Stomach (tissue), 9 donors: ENCODE measurements around the gene CFAP221. TPM values are rescaled to one million over a fixed set of nuclear protein-coding genes. Genes with fewer than 3 reads are reported as not detected.

Source experiments
- DNase-seq, 2 donors: peaks; one replicate each; pipeline versions ENCODE4 v3.0.0 to v3.0.0-alpha.2; 2013 to 2019
- H3K27ac ChIP-seq, 5 donors: fragments of 200-600 bp in 4 of 5; sonication (generic) in 4 of 5; one replicate each; pipeline ENCODE4 v1.5.1; 2013 to 2019; ENCODE audit warnings: mild to moderate bottlenecking in 1 of 5, moderate library complexity in 1 of 5
- H3K27me3 ChIP-seq, 3 donors: fragments of 200-600 bp; sonication (generic); one replicate each; pipeline ENCODE4 v1.5.1; 2017 to 2019; ENCODE audit warnings: mixed run types in 1 of 3
- H3K36me3 ChIP-seq, 4 donors: fragments of 200-600 bp; sonication (generic); 1 replicate in 3 of 4; 2 replicates in 1 of 4; pipeline ENCODE4 v1.5.1; 2016 to 2019
- H3K4me1 ChIP-seq, 4 donors: fragments of 200-600 bp; sonication (generic); one replicate each; pipeline ENCODE4 v1.5.1; 2016 to 2019
- H3K4me3 ChIP-seq, 4 donors: fragments of 200-600 bp; sonication (generic) in 3 of 4; one replicate each; pipeline ENCODE4 v1.5.1; 2016 to 2019; ENCODE audit warnings: mild to moderate bottlenecking in 1 of 4
- H3K9me3 ChIP-seq, 4 donors: fragments of 200-600 bp; sonication (generic); one replicate each; pipeline ENCODE4 v1.5.1; 2016 to 2019
- EP300 ChIP-seq: sonication (generic); formaldehyde crosslinking; IDR thresholded peaks from one replicate; pipeline ENCODE4 v1.6.1; 2017; ENCODE audit warnings: antibody characterized with exemption
- POLR2A ChIP-seq, 4 donors: fragments of 450-650 bp; IDR thresholded peaks; one replicate each; pipeline ENCODE4 v1.6.1; 2016; ENCODE audit warnings: antibody characterized with exemption in 4 of 4, control low read depth in 2 of 4, mild to moderate bottlenecking in 1 of 4, moderate library complexity in 1 of 4
- POLR2AphosphoS5 ChIP-seq, 3 donors: sonication (generic); formaldehyde crosslinking; IDR thresholded peaks; one replicate each; pipeline ENCODE4 v1.6.1; 2016; ENCODE audit warnings: antibody characterized with exemption in 3 of 3
- WGBS, 5 donors: extraction: QIAGEN DNeasy Blood & Tissue Kit in 3 of 5; methylation state at CpG; one replicate each; pipeline versions ENCODE4 v1.1.5 to v1.1.7; 2013 to 2018; 5-methylcytosine and 5-hydroxymethylcytosine counted together
- intact Hi-C: fragments of 100-400 bp; cut with DNase I; formaldehyde crosslinking; loops from one replicate; pipeline ENCODE4 v1.15.1; 2023; ENCODE audit warnings: low total_unique reads
- polyA plus RNA-seq, 3 donors: library from polyadenylated mRNA; stranded (reverse); fragments of 200-250 nt; gene quantifications; one replicate each; pipeline ENCODE4 v1.2.3, GENCODE V29; 2013
- total RNA-seq, 5 donors: library from RNA; depleted of rRNA; stranded (reverse); fragments of >200 nt; gene quantifications; one replicate each; pipeline versions ENCODE4 v1.1.0 to v1.2.3, GENCODE V29; 2014 to 2016
- TF ChIP-seq, protein P1 (sequence below), 7 experiments: fragments of 450-650 bp in 4 of 7; fragments of 200-600 bp in 3 of 7; sonication (generic) in 3 of 7; IDR thresholded peaks; one replicate each; pipeline ENCODE4 v1.5.1; 2016 to 2019; ENCODE audit warnings: antibody characterized with exemption in 7 of 7, control low read depth in 2 of 7, mild to moderate bottlenecking in 1 of 7
- donor health status: healthy with polysubstance abuse.
- donor health status: Bipolar disorder and iron deficiency.
- donor health status: healthy.

The CFAP221 gene
- total and polyA plus RNA-seq, 8 donors: 0.31 to 15.1 (median 1.1) TPM; not detected in 2

DNA sequence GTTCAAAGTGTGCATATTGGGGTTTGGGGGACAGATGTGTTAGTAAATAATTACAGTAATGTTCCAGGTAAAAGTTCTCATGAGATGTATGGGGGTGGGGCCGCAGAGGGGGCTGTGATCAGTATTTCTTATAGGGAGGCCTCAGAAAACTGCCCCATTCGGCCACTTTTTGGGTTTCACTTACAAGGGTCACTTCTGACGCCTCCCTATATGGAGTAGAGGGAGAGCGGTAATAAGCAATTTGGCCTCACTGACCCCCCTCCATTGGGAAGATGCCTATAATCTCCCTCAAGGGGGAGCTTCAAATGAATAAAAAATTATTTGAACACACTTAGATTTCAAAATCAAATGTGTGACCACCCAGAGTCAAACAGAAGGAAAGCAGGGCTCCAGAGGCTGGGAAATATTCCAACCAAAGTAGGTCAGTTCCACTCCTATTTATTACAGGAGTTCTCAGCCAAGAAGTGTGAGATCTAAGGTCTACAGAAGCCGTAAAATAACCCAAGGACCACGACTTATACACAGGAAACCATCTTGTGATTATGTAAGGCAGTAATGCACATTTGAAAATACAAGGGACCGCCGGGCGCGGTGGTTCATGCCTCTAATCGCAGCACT, 22.7 kb upstream of the CFAP221 start:
- no peak overlapping the region for H3K4me3 ChIP-seq
- no peak for TF ChIP-seq POLR2AphosphoS5 (IDR thresholded peaks at IDR 0.05)
- no peak for TF ChIP-seq EP300
- no peak for TF ChIP-seq POLR2A (IDR thresholded peaks at IDR 0.05)
- TF ChIP-seq, protein P1, sequence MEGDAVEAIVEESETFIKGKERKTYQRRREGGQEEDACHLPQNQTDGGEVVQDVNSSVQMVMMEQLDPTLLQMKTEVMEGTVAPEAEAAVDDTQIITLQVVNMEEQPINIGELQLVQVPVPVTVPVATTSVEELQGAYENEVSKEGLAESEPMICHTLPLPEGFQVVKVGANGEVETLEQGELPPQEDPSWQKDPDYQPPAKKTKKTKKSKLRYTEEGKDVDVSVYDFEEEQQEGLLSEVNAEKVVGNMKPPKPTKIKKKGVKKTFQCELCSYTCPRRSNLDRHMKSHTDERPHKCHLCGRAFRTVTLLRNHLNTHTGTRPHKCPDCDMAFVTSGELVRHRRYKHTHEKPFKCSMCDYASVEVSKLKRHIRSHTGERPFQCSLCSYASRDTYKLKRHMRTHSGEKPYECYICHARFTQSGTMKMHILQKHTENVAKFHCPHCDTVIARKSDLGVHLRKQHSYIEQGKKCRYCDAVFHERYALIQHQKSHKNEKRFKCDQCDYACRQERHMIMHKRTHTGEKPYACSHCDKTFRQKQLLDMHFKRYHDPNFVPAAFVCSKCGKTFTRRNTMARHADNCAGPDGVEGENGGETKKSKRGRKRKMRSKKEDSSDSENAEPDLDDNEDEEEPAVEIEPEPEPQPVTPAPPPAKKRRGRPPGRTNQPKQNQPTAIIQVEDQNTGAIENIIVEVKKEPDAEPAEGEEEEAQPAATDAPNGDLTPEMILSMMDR (IDR thresholded peaks at IDR 0.05): no peak
- no peak for DNase-seq
- no peaks in the 10 kb centered on the region for H3K9me3 ChIP-seq
- intact Hi-C loops: no loop called here
- WGBS, 5 donors: 74 to 82% (median 81%) methylated on average over 11 of the region's 11 CpGs
- no peaks in the 10 kb centered on the region for H3K36me3 ChIP-seq
- H3K27ac ChIP-seq: no peak overlapping the region
- peaks cover 4 to 40% (median 25%) of the 10 kb centered on the region in 4 donors for H3K4me1 ChIP-seq
- peaks cover 0 to 36% (median 21%) of the 10 kb centered on the region in 3 donors for H3K27me3 ChIP-seq

DNA sequence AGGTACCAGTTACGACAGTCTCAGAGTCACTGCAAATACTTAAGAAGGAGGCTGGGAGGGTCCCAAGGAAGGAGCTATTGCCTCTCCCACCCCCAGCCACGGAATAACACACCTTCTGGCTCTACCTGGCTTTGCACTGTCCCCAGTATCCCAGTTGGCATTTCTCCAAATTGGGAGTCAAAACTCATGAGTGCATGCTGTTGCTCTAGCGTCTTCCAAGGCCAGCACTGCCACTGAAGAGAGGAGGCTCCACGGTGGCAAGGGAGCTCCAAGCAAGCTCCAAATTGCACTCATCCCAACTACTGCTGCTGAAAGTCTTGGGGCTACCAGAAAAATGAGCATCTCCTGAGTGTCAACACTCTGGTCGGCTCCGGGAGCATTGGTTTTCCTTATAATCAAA, 21.6 kb upstream of the CFAP221 start:
- H3K4me3 ChIP-seq: no peak overlapping the region
- DNase-seq: peak in 1 of 2 donors; percentile 41
- no peak for TF ChIP-seq POLR2AphosphoS5 (IDR thresholded peaks at IDR 0.05)

DNA sequence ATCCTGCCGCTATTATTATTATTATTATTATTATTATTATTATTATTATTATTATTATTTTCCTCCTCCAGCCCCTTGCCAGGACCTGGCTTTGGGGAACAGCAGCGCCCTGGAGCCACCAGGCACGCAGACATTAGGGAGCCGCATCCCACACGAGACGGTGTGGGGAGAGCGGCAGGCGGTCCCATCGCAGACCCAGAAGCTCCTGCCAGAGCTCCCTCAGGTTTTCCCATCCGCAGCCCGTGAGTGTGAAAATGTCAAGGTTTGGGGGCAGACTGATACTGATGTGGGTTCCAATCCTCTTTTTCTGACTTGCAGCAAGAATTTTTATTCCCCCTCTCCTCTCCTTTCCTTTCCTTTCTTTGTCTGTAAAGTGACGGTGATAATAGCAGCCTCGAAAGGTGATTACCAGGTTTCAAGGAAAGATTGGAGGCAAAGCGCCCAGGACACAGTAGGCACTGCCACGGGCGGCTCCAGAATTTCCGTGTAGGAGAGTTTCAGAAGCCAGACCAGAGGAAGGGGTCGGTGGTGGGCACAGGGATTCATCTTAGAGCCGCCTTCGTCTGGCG, 20.8 kb upstream of the CFAP221 start:
- no peaks in the 10 kb centered on the region for H3K36me3 ChIP-seq
- peak overlapping the region; percentile 43 to 56 (median 46) for H3K4me3 ChIP-seq
- H3K4me1 ChIP-seq: peaks cover 4 to 40% (median 25%) of the 10 kb centered on the region in 4 donors
- no peaks in the 10 kb centered on the region for H3K9me3 ChIP-seq
- H3K27ac ChIP-seq: no peak overlapping the region
- 4 to 14% (median 4%) methylated on average over 19 to 21 of the region's 21 CpGs for WGBS, 5 donors
- TF ChIP-seq, protein P1 (IDR thresholded peaks at IDR 0.05): no peak
- no peak for TF ChIP-seq EP300
- no peak for TF ChIP-seq POLR2A (IDR thresholded peaks at IDR 0.05)
- TF ChIP-seq POLR2AphosphoS5 (IDR thresholded peaks at IDR 0.05): no peak
- DNase-seq: no peak
- intact Hi-C loops: no loop called here
- H3K27me3 ChIP-seq: peaks cover 0 to 36% (median 21%) of the 10 kb centered on the region in 3 donors

More for the DNA sequence above, 21.6 kb upstream of the CFAP221 start:
- peaks cover 4 to 40% (median 25%) of the 10 kb centered on the region in 4 donors for H3K4me1 ChIP-seq
- intact Hi-C loops: no loop called here
- no peaks in the 10 kb centered on the region for H3K36me3 ChIP-seq
- no peak overlapping the region for H3K27ac ChIP-seq
- WGBS, 5 donors: 41 to 60% (median 46%) methylated on average over 5 to 6 of the region's 6 CpGs
- H3K27me3 ChIP-seq: peaks cover 0 to 36% (median 21%) of the 10 kb centered on the region in 3 donors
- no peaks in the 10 kb centered on the region for H3K9me3 ChIP-seq

DNA sequence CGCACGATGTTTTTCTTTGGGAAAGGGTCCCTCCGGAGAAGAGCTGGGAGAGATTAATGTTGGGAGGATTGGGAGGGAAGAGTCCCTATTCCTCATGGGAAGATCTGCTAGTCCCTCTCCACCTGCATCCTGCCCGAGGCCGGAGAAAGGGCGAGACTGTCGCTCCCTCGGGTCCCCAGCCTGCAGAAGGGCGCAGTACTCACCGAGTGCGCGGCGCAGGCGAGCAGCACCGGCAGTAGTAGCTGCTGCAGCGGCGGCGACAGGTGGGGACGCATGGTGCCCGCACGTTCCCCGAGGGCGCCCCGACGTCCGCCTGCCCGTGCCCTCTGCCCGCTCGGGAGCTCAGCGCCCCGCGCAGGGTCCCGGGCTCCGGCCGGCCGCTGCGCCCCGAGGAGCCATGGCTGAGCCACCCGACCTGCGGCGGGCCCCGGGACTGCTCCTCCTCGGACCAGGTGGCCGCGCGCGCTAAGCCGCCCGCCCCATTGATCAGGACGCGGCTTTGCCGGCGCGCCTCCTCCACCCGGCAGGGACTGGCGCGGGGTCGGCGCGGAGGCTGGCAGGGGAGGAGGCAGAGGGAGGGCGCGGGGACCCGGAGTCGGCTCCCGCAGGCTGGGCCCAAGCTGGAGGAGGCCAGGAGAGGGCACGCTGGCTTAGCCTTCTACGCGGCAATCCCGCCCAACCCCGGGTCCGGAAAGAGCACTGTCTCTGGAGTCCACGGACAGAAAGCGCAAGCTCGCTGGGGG, 20.1 kb upstream of the CFAP221 start, which contains the start of gene SCTR:
Gene SCTR (minus strand): TSS at position 532 of the 743 bp plus-strand sequence. CDS start 257 bp downstream, at position 275.
- Histone ChIP-seq H3K36me3 (no peaks in the 10 kb centered on the region), H3K4me1 (peaks cover 4 to 40% (median 25%) of the 10 kb centered on the region in 4 donors), H3K9me3 (no peaks in the 10 kb centered on the region), H3K27me3 (peaks cover 0 to 36% (median 21%) of the 10 kb centered on the region in 3 donors), H3K4me3 (peak within 1 kb of the TSS; percentile 43 to 56 (median 46)), H3K27ac (no peak within 1 kb of the TSS)
- 5 to 13% (median 8%) methylated on average over 34 to 74 of the region's 74 CpGs for WGBS, 5 donors
- DNase-seq: peak; percentile 36 to 69
- intact Hi-C loops: no loop called here
- no peak for TF ChIP-seq EP300

DNA sequence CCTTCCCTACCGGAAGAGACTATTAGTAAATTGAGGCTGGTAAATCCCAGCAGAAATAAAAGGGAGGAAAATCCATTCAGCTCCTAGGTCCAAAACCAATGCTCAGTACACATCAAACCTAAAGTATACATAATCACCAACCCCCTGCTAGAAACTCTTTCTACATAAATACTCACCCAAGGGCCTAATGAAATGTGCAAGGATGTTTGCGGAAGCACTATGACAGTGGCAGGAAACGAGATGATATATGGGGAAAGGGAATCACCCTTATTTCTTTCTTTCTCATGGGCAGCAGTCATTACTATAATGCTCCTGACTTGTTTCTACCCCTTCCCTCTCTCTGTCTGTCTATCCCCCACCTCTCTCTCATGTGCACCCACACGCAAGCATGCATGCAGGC, 18.6 kb upstream of the CFAP221 start:
- Histone ChIP-seq H3K4me1 (peaks cover 4 to 39% (median 25%) of the 10 kb centered on the region in 4 donors), H3K36me3 (no peaks in the 10 kb centered on the region), H3K4me3 (no peak overlapping the region), H3K27ac (no peak overlapping the region), H3K27me3 (peaks cover 0 to 36% (median 21%) of the 10 kb centered on the region in 3 donors), H3K9me3 (no peaks in the 10 kb centered on the region)
- WGBS, 5 donors: 72 to 81% (median 78%) methylated on average over 4 of the region's 4 CpGs
- no peak for DNase-seq
- TF ChIP-seq POLR2A (IDR thresholded peaks at IDR 0.05) (no peak), EP300 (no peak), POLR2AphosphoS5 (IDR thresholded peaks at IDR 0.05) (no peak)
- TF ChIP-seq, protein P1 (IDR thresholded peaks at IDR 0.05): no peak
- intact Hi-C loops: no loop called here
